ENCODE data around the gene VTI1A. TPM values are rescaled to one million over a fixed set of nuclear protein-coding genes. Genes with fewer than 3 reads are reported as not detected.

VTI1A gene
- total RNA-seq, 1 donor from 2014 or later = 32.6 TPM

GRCh38 chr10:112848868-112849430 is 401.9 kb downstream of the VTI1A start:
- H3K4me1 Mint-ChIP-seq (ENCODE audit: unreplicated experiment) = no peaks in the 10 kb centered on the region
- no peak overlapping the region for H3K27ac Mint-ChIP-seq
- H3K4me3 Mint-ChIP-seq = no peak overlapping the region
- TF ChIP-seq CTCF (conservative IDR thresholded peaks at IDR 0.05) = no peak
- H3K36me3 Mint-ChIP-seq = peaks cover 12% of the 10 kb centered on the region
- no peaks in the 10 kb centered on the region for H3K27me3 Mint-ChIP-seq
- H3K9me3 Mint-ChIP-seq = peaks cover 20% of the 10 kb centered on the region
- DNase-seq (ENCODE audit: extremely low spot score, unreplicated experiment) = no peak

GRCh38 chr10:112849546-112849945 is 402.5 kb downstream of the VTI1A start:
- no peak for DNase-seq (ENCODE audit: extremely low spot score, unreplicated experiment)
- TF ChIP-seq CTCF (conservative IDR thresholded peaks at IDR 0.05) = no peak
- Mint-ChIP-seq H3K27me3 (no peaks in the 10 kb centered on the region), H3K4me3 (no peak overlapping the region), H3K27ac (no peak overlapping the region), H3K4me1 (ENCODE audit: unreplicated experiment) (no peaks in the 10 kb centered on the region), H3K9me3 (peaks cover 20% of the 10 kb centered on the region), H3K36me3 (peaks cover 12% of the 10 kb centered on the region)

GRCh38 chr10:112851181-112851580 is 404.2 kb downstream of the VTI1A start:
- H3K27me3 Mint-ChIP-seq = no peaks in the 10 kb centered on the region
- no peak overlapping the region for H3K27ac Mint-ChIP-seq
- H3K4me1 Mint-ChIP-seq (ENCODE audit: unreplicated experiment) = no peaks in the 10 kb centered on the region
- no peak overlapping the region for H3K4me3 Mint-ChIP-seq
- peaks cover 17% of the 10 kb centered on the region for H3K9me3 Mint-ChIP-seq
- TF ChIP-seq CTCF (conservative IDR thresholded peaks at IDR 0.05) = no peak
- peaks cover 12% of the 10 kb centered on the region for H3K36me3 Mint-ChIP-seq
- no peak for DNase-seq (ENCODE audit: extremely low spot score, unreplicated experiment)

DNA sequence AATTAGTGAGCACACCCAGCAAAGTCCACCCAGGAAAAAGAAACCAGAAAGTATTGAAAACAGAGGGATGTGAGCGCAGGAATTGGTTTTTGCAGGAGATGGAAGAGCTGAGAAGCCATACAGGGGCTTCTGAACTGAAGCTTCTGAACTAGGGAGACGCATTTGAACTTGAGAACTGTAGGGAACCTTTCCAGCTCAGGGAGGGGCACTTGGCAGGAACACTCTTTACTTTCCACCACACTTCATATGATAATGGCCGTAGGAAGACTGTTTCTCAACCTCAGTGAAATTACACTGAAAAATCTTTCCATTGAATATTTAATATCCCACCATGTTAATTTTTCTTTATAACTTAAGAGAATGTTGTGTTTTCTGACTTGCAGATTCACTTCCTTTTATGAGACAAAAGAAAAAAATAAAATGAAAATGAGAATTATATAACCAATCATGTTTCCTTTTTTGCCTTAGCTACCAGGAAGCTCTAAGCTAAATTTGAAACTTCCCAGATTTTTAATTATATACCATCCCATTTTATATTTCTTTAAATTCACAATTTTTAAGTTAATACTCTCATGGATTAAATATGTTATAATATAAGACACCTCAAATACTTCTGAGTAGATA is 404.7 kb downstream of the VTI1A start:
- H3K36me3 Mint-ChIP-seq = peaks cover 12% of the 10 kb centered on the region
- no peaks in the 10 kb centered on the region for H3K4me1 Mint-ChIP-seq (ENCODE audit: unreplicated experiment)
- H3K9me3 Mint-ChIP-seq = peaks cover 16% of the 10 kb centered on the region
- no peak overlapping the region for H3K27ac Mint-ChIP-seq
- no peaks in the 10 kb centered on the region for H3K27me3 Mint-ChIP-seq
- no peak overlapping the region for H3K4me3 Mint-ChIP-seq
- no peak for TF ChIP-seq CTCF (conservative IDR thresholded peaks at IDR 0.05)
- no peak for DNase-seq (ENCODE audit: extremely low spot score, unreplicated experiment)

GRCh38 chr10:112852306-112852705 is 405.3 kb downstream of the VTI1A start:
- no peaks in the 10 kb centered on the region for H3K4me1 Mint-ChIP-seq (ENCODE audit: unreplicated experiment)
- H3K4me3 Mint-ChIP-seq = no peak overlapping the region
- H3K27me3 Mint-ChIP-seq = no peaks in the 10 kb centered on the region
- peaks cover 15% of the 10 kb centered on the region for H3K9me3 Mint-ChIP-seq
- TF ChIP-seq CTCF (conservative IDR thresholded peaks at IDR 0.05) = no peak
- DNase-seq (ENCODE audit: extremely low spot score, unreplicated experiment) = no peak
- no peak overlapping the region for H3K27ac Mint-ChIP-seq
- peaks cover 9% of the 10 kb centered on the region for H3K36me3 Mint-ChIP-seq
